Suprapubic skin (tissue), 4 donors: Measurements from ENCODE around the gene MTERF2. TPM values are rescaled to one million over a fixed set of nuclear protein-coding genes. Genes with fewer than 3 reads are reported as not detected.

Experiments used
- DNase-seq, 2 donors: peaks; one replicate each; pipeline ENCODE4 v3.0.0-alpha.2; 2019; ENCODE audit warnings: low spot score in 2 of 2
- H3K27ac ChIP-seq: fragments of 200-600 bp; sonication (generic); one replicate; pipeline ENCODE4 v1.5.1; 2019
- H3K27me3 ChIP-seq: fragments of 200-600 bp; sonication (generic); one replicate; pipeline ENCODE4 v1.5.1; 2019
- H3K36me3 ChIP-seq: fragments of 200-600 bp; sonication (generic); one replicate; pipeline ENCODE4 v1.5.1; 2019
- H3K4me1 ChIP-seq: fragments of 200-600 bp; sonication (generic); one replicate; pipeline ENCODE4 v1.5.1; 2019
- H3K4me3 ChIP-seq: fragments of 200-600 bp; sonication (generic); one replicate; pipeline ENCODE4 v1.5.1; 2019; ENCODE audit warnings: mild to moderate bottlenecking
- H3K9me3 ChIP-seq: fragments of 200-600 bp; sonication (generic); one replicate; pipeline ENCODE4 v1.5.1; 2019
- EP300 ChIP-seq: sonication (generic); formaldehyde crosslinking; IDR thresholded peaks from one replicate; pipeline ENCODE4 v1.6.1; 2017; ENCODE audit warnings: antibody characterized with exemption
- POLR2A ChIP-seq, 2 donors: fragments of 450-650 bp; IDR thresholded peaks; one replicate each; pipeline ENCODE4 v1.6.1; 2017; ENCODE audit warnings: antibody characterized with exemption in 2 of 2, mild to moderate bottlenecking in 2 of 2, moderate library complexity in 2 of 2
- POLR2AphosphoS5 ChIP-seq, 3 donors: sonication (generic); formaldehyde crosslinking; IDR thresholded peaks; one replicate each; pipeline ENCODE4 v1.6.1; 2017; ENCODE audit warnings: antibody characterized with exemption in 3 of 3
- WGBS: methylation state at CpG from one replicate; pipeline ENCODE4 v1.1.5; 2018; 5-methylcytosine and 5-hydroxymethylcytosine counted together
- total RNA-seq, 4 donors: library from RNA; depleted of rRNA; stranded (reverse); fragments of >200 nt; gene quantifications; one replicate each; pipeline ENCODE4 v1.1.0, GENCODE V29; 2016
- TF ChIP-seq, protein P1 (sequence below), 2 donors: fragments of 200-600 bp in 1 of 2; fragments of 450-650 bp in 1 of 2; sonication (generic) in 1 of 2; IDR thresholded peaks; one replicate each; pipeline ENCODE4 v1.5.1; 2016 to 2019; ENCODE audit warnings: antibody characterized with exemption in 2 of 2, mild to moderate bottlenecking in 1 of 2, moderate library complexity in 1 of 2

MTERF2 gene
- total RNA-seq, 4 donors from 2014 or later: 9.4 to 20.7 (median 16.3) TPM

DNA sequence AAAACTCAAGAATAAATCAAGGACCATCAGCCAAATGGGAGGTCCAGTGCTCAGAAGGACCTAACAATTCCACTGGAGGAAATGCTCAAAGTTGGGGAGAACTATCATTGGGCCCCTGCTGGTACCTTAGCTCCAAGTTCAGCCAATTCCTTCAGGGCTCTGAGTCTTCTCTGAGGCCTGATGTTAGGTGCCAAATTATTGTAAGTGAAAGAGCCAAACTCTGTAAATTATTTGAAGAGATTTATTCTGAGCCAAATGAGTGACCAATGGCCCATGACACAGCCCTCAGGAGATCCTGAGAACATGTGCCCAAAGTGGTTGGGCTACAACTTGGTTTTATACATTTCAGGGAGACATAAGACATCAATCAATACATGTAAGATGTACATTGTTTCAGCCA, 39.5 kb downstream of the MTERF2 start:
- TF ChIP-seq, protein P1, sequence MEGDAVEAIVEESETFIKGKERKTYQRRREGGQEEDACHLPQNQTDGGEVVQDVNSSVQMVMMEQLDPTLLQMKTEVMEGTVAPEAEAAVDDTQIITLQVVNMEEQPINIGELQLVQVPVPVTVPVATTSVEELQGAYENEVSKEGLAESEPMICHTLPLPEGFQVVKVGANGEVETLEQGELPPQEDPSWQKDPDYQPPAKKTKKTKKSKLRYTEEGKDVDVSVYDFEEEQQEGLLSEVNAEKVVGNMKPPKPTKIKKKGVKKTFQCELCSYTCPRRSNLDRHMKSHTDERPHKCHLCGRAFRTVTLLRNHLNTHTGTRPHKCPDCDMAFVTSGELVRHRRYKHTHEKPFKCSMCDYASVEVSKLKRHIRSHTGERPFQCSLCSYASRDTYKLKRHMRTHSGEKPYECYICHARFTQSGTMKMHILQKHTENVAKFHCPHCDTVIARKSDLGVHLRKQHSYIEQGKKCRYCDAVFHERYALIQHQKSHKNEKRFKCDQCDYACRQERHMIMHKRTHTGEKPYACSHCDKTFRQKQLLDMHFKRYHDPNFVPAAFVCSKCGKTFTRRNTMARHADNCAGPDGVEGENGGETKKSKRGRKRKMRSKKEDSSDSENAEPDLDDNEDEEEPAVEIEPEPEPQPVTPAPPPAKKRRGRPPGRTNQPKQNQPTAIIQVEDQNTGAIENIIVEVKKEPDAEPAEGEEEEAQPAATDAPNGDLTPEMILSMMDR (IDR thresholded peaks at IDR 0.05): no peak
- no peak for DNase-seq
- no peaks in the 10 kb centered on the region for H3K27me3 ChIP-seq

DNA sequence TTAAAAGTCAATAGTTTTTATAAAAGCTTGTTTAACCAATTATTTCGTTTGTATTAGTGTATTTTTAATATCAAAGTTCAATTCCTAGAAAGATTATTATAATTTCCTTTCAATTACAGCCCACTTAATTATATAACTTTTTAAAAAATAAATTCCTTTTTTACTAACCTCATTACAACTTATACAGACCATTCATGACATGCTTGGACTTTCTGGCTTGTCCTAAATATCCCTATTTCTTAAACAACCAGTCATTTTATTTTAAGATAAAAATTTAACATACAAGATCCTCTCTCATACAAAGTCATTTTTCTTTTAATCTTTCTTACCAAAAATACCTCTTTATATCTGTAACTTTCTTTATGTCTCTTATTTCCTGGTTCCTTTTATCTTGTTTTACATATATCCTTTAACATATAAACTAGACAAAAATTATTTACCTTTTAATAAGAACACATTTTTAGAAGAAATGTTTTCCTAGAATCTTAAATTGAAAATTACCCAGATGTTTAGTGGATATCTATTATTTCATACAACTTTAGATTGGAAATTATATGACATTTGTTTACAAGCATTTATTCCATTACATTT, 41.6 kb downstream of the MTERF2 start:
- no peaks in the 10 kb centered on the region for H3K36me3 ChIP-seq
- H3K27ac ChIP-seq: no peak overlapping the region
- WGBS: 19% methylated on average over 1 of the region's 1 CpG
- no peaks in the 10 kb centered on the region for H3K27me3 ChIP-seq
- H3K4me1 ChIP-seq: no peaks in the 10 kb centered on the region
- H3K9me3 ChIP-seq: no peaks in the 10 kb centered on the region
- TF ChIP-seq, protein P1 (IDR thresholded peaks at IDR 0.05): no peak
- TF ChIP-seq POLR2A (IDR thresholded peaks at IDR 0.05) (no peak), EP300 (no peak), POLR2AphosphoS5 (IDR thresholded peaks at IDR 0.05) (no peak)
- no peak for DNase-seq
- H3K4me3 ChIP-seq: no peak overlapping the region

More for the DNA sequence above, 39.5 kb downstream of the MTERF2 start:
- no peaks in the 10 kb centered on the region for H3K4me1 ChIP-seq
- H3K27ac ChIP-seq: no peak overlapping the region
- no peaks in the 10 kb centered on the region for H3K36me3 ChIP-seq
- no peak overlapping the region for H3K4me3 ChIP-seq
- no peaks in the 10 kb centered on the region for H3K9me3 ChIP-seq

DNA sequence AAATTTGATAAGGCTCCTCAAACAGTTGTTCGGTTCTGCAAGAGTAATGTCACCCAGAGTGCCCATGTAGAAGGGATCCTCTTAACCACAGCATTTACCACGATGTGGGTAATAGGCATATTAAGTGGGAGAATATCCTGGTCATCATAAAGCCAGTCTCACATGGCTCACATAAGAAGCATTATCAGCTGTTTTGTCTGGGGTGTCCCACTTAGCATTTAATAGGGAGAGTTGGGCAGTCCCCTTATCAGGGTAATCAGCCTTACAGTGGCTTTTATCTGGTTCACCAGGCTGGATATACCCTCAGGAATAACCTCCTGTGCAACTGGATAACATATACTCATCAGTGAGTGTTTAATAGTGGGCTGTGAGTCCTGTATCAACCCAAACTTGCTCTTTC, 44.2 kb downstream of the MTERF2 start:
- DNase-seq: no peak
- Histone ChIP-seq H3K27ac (no peak overlapping the region), H3K27me3 (no peaks in the 10 kb centered on the region), H3K9me3 (no peaks in the 10 kb centered on the region), H3K4me1 (no peaks in the 10 kb centered on the region), H3K4me3 (no peak overlapping the region), H3K36me3 (no peaks in the 10 kb centered on the region)
- 92% methylated on average over 2 of the region's 2 CpGs for WGBS
- TF ChIP-seq POLR2AphosphoS5 (IDR thresholded peaks at IDR 0.05): no peak
- TF ChIP-seq POLR2A (IDR thresholded peaks at IDR 0.05): no peak
- no peak for TF ChIP-seq EP300
- TF ChIP-seq, protein P1 (IDR thresholded peaks at IDR 0.05): no peak

DNA sequence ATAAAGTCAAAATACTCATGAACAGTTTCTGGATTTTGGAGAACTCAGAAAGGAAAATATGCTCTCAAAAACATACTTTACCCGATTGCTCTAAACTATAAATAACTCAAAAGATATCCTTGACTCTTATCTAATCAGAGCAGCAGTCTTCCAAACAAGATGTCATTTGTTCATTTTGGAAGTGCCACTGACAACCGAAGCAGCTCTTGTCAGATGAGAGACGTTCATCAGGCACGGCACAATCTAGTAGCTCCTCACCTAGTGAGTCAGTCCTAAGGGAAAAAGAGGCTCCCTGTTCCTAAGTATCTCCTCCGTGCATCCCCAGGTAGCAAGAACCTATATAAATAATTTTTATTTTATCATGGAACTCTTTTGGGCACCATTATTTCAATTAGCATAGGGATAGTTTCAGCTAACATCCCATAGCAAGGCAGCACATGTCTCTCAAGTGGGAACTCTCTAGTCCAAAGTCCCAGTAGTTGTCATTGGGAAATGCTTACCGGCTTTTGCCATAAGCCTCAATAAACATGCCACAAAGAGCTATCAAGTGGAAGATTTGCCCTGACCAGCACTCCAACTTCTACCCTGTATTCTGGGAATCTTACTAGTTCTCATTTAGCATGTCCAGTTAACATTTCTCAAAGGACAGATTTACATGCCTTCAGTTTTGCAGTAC, 45.3 kb downstream of the MTERF2 start:
- Histone ChIP-seq H3K9me3 (no peaks in the 10 kb centered on the region), H3K4me3 (no peak overlapping the region), H3K36me3 (no peaks in the 10 kb centered on the region), H3K27me3 (no peaks in the 10 kb centered on the region), H3K4me1 (no peaks in the 10 kb centered on the region), H3K27ac (no peak overlapping the region)
- 62% methylated on average over 6 of the region's 6 CpGs for WGBS
- TF ChIP-seq EP300 (no peak), POLR2AphosphoS5 (IDR thresholded peaks at IDR 0.05) (no peak), POLR2A (IDR thresholded peaks at IDR 0.05) (no peak)
- TF ChIP-seq, protein P1 (IDR thresholded peaks at IDR 0.05): no peak
- no peak for DNase-seq

DNA sequence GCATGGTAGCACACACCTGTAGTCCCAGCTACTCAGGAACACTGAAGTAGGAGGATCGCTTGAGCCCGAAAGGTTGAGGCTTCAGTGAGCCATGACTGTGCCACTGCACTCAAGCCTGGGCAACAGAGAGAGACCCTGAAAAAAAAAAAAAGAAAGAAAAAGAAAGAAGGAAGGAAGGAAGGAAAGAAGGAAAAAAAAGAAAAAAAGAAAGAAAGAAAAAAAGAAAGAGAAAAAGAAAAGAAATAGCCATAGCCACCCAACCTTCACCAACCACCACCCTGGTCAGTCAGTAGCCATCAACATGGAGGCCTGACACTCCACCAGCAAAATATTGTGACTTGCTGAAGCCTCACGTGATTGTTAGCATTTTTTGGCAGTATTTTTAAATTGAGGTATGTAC, 52.7 kb downstream of the MTERF2 start:
- Histone ChIP-seq H3K9me3 (no peaks in the 10 kb centered on the region), H3K36me3 (no peaks in the 10 kb centered on the region), H3K4me1 (no peaks in the 10 kb centered on the region), H3K4me3 (no peak overlapping the region), H3K27me3 (no peaks in the 10 kb centered on the region), H3K27ac (no peak overlapping the region)
- no peak for DNase-seq
- 84% methylated on average over 3 of the region's 3 CpGs for WGBS
- TF ChIP-seq EP300: no peak
- no peak for TF ChIP-seq POLR2A (IDR thresholded peaks at IDR 0.05)
- no peak for TF ChIP-seq POLR2AphosphoS5 (IDR thresholded peaks at IDR 0.05)
- TF ChIP-seq, protein P1 (IDR thresholded peaks at IDR 0.05): no peak

Other genes with a start within 250 kb of the MTERF2 start
- 10 to 100 TPM in 2 of 4 donors, 1 to 10 TPM in 2; 4.8 to 11.2 (median 8.8) TPM for gene RIC8B, start 212.5 kb downstream of the MTERF2 start, total RNA-seq
- 10 to 100 TPM in 3 of 4 donors, 1 to 10 TPM in 1; 6.5 to 13.3 (median 11.9) TPM for gene TMEM263, start 31.2 kb downstream of the MTERF2 start, total RNA-seq
- gene CRY1, start 106.4 kb upstream of the MTERF2 start, total RNA-seq: 10 to 100 TPM; 18.1 to 37.2 (median 35.0) TPM